DMS153 treated with DMSO at 0.1 percent for 48 hours (cell line): Measurements from ENCODE around the gene SKOR1.

Experiments
- DNase-seq: peaks from one replicate; lab custom pipeline; 2025; ENCODE audit not compliant: unreplicated experiment; lab: John Stamatoyannopoulos, UW

Gene SKOR1

GRCh38 chr15:67852418-67852817 is 27.1 kb downstream of the SKOR1 start:
- DNase-seq, result no peak

DNA sequence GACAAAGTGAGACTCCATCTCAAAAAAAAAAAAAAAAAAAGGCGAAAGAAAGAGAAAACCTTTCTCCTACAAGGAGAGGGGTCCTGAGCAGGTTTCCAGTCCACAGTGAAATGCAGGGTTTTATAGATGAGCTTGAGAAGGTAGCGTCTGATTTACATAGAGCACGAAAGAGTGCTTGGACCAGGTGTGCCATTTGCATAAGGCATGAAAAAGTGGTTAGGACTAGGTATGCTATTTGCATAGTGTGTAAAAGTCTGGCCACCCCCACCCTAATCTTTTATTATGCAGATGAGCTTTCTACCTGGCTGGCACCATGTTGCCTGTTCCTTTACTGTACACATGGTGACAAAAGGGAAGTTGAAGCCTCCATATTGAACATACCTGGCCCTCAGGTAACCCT is 28.1 kb downstream of the SKOR1 start:
- DNase-seq, result no peak

DNA sequence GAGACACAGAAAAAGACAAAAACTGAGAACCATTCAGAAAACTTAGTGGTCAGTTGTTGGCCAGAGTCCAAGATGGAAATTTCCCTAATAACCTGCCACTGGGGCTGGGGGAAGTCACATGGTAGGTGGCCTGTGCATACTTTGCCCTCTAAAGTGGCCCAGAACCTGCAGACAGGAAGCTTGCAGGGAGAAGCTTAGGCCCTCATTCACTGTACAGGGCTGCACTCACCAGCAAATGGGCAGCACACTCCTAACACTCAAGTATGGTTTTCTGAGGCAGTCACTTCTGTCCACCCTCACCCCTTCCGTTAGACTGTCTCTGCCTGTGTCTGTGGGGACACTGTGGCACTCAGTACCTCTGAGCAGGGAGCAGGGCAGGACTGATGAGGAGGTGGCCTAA is 29.0 kb downstream of the SKOR1 start:
- no peak for DNase-seq

DNA sequence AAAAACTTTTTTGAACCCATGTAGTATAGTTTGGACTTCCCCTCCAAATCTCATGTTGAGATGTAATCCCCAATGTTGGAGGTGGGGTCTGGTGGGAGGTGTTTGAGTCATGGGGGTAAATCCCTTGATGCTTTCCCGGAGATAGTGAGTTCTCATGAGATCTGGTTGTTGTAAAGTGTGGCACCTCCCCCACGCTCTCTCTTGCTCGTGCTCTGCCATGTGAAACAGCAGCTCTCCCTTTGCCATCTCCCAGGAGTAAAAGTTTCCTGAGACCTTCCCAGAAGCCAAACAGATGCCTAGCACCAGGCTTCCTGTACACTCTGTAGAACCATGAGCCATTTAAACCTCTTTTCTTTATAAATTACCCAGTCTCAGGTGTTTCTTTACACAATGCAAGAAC is 30.5 kb downstream of the SKOR1 start:
- DNase-seq, result no peak

GRCh38 chr15:67857220-67857619 is 31.9 kb downstream of the SKOR1 start:
- DNase-seq, result no peak

GRCh38 chr15:67859331-67859946 is 34.1 kb downstream of the SKOR1 start:
- DNase-seq, result no peak

- DNase-seq, result no peak
Observed at GRCh38 chr15:67861983-67862382, 36.7 kb downstream of the SKOR1 start.

- no peak for DNase-seq
Observed at GRCh38 chr15:67862750-67863441, 37.6 kb downstream of the SKOR1 start.

- peak; percentile 30 for DNase-seq
Observed at GRCh38 chr15:67863442-67863987, 38.2 kb downstream of the SKOR1 start.

GRCh38 chr15:67865331-67865730 is 40.0 kb downstream of the SKOR1 start:
- DNase-seq, result no peak

DNA sequence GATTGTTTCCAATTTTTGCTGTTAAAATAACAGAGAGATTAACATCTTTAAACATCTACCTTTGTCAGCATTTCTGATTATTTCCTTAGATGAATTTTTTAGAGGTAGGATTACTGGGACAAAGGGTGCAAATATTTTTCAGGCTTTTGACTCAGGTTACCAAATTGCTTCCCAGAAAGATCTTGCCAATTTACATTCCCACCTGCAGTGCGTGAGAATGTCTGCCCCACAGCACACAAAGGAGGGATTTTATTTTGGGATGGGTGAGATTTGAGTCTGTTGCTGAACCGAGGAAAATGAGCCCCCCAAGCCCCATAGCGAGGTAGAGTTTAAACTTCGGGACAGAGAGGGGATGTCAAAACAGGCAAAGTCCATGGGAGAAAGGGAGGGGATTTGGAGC is 40.5 kb downstream of the SKOR1 start:
- no peak for DNase-seq

DNA sequence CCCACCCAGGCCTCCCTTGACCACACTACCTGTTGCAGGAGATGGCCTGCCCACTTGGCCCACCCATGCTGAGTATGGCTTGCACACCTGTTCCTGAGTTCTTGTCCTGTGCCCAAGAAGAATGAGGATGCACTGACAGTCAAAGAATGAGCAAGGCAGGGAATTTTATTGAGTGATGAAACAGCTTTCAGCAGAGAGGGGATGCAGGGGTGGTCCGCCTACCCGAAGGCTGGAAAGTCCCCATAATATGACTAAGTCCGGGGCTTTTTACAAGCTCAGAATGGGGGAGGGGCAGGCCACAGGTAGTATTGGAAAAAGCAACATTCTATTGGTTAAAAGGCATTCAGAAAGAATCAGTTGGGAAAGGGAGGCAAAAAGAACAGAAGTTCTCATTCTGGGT is 44.4 kb downstream of the SKOR1 start:
- no peak for DNase-seq

DNA sequence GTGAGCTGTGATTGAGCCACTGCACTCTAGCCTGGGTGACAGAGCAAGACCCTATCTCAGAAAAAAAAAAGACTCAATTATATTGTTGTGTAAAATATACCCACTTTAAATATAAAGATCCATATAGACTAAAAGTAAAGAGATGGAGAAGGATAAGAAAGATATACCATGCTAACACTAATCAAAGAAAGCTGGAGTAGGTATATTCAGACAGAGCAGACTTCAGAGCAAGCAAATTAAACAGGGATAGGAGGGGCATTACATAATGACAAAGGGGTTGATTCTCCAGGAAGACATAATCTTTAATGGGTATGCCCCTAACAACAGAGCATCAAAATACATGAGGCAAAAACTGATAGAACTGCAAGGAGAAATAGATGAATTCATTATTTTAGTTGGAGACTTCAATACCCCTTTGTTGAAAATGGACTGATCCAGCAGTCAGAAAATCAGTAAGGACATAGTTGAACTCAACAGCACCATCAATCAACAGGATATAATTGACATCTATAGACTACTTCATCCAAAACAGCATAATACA is 45.6 kb downstream of the SKOR1 start:
- DNase-seq, result no peak

- DNase-seq, result no peak
Observed at GRCh38 chr15:67873777-67874176, 48.5 kb downstream of the SKOR1 start.

- DNase-seq, result no peak
Observed at GRCh38 chr15:67878712-67879206, 53.5 kb downstream of the SKOR1 start.

GRCh38 chr15:67879440-67880129 is 54.3 kb downstream of the SKOR1 start:
- no peak for DNase-seq

- no peak for DNase-seq
Observed at GRCh38 chr15:67880651-67881182, 55.4 kb downstream of the SKOR1 start.

- DNase-seq, result no peak
Observed at GRCh38 chr15:67882487-67883233, 57.4 kb downstream of the SKOR1 start.

- DNase-seq, result no peak
Observed at GRCh38 chr15:67883234-67883773, 58.0 kb downstream of the SKOR1 start.

- DNase-seq, result no peak
Observed at GRCh38 chr15:67884009-67884408, 58.7 kb downstream of the SKOR1 start.
